Adrenal gland (tissue), 12 donors: Measurements from ENCODE around the gene DPP7. TPM values are rescaled to one million over a fixed set of nuclear protein-coding genes. Genes with fewer than 3 reads are reported as not detected.

Experiments used
- DNase-seq, 7 donors: peaks; one replicate each; pipeline ENCODE4 v3.0.0-alpha.2; 2019 to 2020
- H3K27ac ChIP-seq, 5 donors: fragments of 200-600 bp; sonication (generic) in 4 of 5; 1 replicate in 3 of 5; 2 replicates in 2 of 5; pipeline versions ENCODE4 v1.5.1 to v1.8.0; 2016 to 2020; ENCODE audit warnings: mild to moderate bottlenecking in 1 of 5
- H3K27me3 ChIP-seq: fragments of 200-600 bp; 2 replicates; pipeline ENCODE4 v1.8.0; 2021
- H3K36me3 ChIP-seq, 2 donors: fragments of 200-600 bp; replicated peaks in 1 of 2; 1 replicate in 1 of 2; 2 replicates in 1 of 2; pipeline versions ENCODE4 v1.5.1 to v1.8.0; 2018 to 2022
- H3K4me1 ChIP-seq, 2 donors: fragments of 200-600 bp; replicated peaks in 1 of 2; 1 replicate in 1 of 2; 2 replicates in 1 of 2; pipeline versions ENCODE4 v1.5.1 to v1.8.0; 2018 to 2021
- H3K4me3 ChIP-seq, 4 donors: fragments of 200-600 bp; sonication (generic) in 3 of 4; one replicate each; pipeline ENCODE4 v1.5.1; 2016 to 2018
- H3K9me3 ChIP-seq, 3 donors: fragments of 200-600 bp; sonication (generic) in 1 of 3; replicated peaks in 1 of 3; 1 replicate in 2 of 3; 2 replicates in 1 of 3; pipeline versions ENCODE4 v1.5.1 to v1.8.0; 2016 to 2021
- POLR2A ChIP-seq, 2 donors: fragments of 450-650 bp; IDR thresholded peaks; one replicate each; pipeline ENCODE4 v1.6.1; 2017; ENCODE audit warnings: antibody characterized with exemption in 2 of 2, mild to moderate bottlenecking in 2 of 2, moderate library complexity in 1 of 2
- WGBS, 4 donors: extraction: QIAGEN DNeasy Blood & Tissue Kit in 2 of 4; methylation state at CpG; one replicate each; pipeline versions ENCODE4 v1.1.5 to v1.1.7; 2013 to 2017; 5-methylcytosine and 5-hydroxymethylcytosine counted together
- intact Hi-C, 2 donors: fragments of 100-400 bp; cut with DNase I; formaldehyde crosslinking; loops; one replicate each; pipeline versions ENCODE4 v1.14.1 to v1.15.0; 2022 to 2023
- polyA plus RNA-seq, 3 donors: library from polyadenylated mRNA; stranded (reverse); fragments of 200-250 nt in 2 of 3; fragments of 350-450 nt in 1 of 3; fragmentation: Illumina TruSeq in 1 of 3; extraction: RNeasy Lipid Tissue Mini Kit (QIAGEN cat#74804) in 1 of 3; gene quantifications; one replicate each; pipeline ENCODE4 v1.2.3, GENCODE V29; 2013 to 2014
- total RNA-seq, 9 donors: library from RNA; depleted of rRNA in 4 of 9; stranded (reverse); fragments of >200 nt in 4 of 9; fragments of 120-200 nt in 1 of 9; fragmentation: NEBNext Ultra II Directional in 1 of 9; extraction: Animal tissue kit (Norgen Biotek cat#: 25700) in 1 of 9; gene quantifications; one replicate each; pipeline versions ENCODE4 v1.1.0 to v1.2.4, GENCODE V29; 2013 to 2023
- TF ChIP-seq, protein P1 (sequence below), 6 experiments: fragments of 450-650 bp in 4 of 6; fragments of 200-600 bp in 2 of 6; sonication (generic) in 1 of 6; IDR thresholded peaks; 1 replicate in 5 of 6; 2 replicates in 1 of 6; pipeline versions ENCODE4 v1.5.1 to v1.8.0; 2016 to 2021; ENCODE audit warnings: antibody characterized with exemption in 6 of 6, mild to moderate bottlenecking in 2 of 6, moderate library complexity in 1 of 6
- donor health status: healthy with polysubstance abuse.
- donor health status: Bipolar disorder and iron deficiency.
- donor health status: DM: yes; HTN: yes; CAD: no.
- donor health status: DM: no; HTN: no; CAD: no.
- donor health status: DM: no; HTN: no; CAD: no.
- donor health status: DM: yes; HTN: yes; CAD: no.

Gene DPP7
- total and polyA plus RNA-seq, 12 donors: 52.6 to 1,938 (median 237) TPM

DNA sequence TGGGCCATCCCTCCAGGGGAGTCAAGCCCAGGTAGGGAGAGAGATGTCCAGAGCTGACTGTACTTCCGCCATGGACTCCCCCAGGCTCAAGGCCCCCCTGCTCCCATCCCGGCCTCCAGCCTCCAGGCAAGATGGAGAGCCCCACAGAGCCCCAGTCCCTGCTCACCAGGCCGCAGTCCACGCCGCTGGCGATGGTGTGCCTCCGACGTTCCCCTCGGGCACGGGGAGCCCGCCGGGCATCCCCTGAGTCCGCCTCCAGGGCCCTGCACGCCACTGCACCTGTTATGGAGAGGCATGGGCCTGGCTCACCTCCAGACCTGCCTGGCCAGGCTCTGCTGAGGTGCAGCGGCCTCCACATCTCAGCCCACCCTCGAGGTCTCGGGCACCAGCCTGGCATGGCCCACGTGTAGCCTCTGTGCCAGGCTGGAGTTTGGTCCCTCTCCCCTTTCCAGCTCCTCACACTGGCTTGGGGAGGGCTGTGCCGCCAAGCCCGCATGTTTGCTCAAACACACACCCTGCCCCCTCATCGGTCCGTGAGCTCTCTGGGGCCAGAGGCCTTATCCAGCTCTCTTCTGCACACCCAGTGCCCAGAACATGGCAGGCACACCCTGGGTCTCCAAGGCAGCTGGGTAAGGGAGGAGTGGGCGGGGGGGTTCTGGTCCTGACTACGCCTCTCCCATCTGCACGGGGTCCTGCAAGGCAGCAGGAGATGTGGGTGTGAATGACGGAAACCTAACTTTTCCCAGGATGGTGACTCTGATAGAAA is 48.3 kb downstream of the DPP7 start:
- Histone ChIP-seq H3K27ac (no peak overlapping the region), H3K36me3 (no peaks in the 10 kb centered on the region), H3K9me3 (no peaks in the 10 kb centered on the region), H3K4me1 (peaks cover 0 to 7% of the 10 kb centered on the region in 2 donors), H3K4me3 (no peak overlapping the region), H3K27me3 (peaks cover 12% of the 10 kb centered on the region)
- TF ChIP-seq, protein P1, sequence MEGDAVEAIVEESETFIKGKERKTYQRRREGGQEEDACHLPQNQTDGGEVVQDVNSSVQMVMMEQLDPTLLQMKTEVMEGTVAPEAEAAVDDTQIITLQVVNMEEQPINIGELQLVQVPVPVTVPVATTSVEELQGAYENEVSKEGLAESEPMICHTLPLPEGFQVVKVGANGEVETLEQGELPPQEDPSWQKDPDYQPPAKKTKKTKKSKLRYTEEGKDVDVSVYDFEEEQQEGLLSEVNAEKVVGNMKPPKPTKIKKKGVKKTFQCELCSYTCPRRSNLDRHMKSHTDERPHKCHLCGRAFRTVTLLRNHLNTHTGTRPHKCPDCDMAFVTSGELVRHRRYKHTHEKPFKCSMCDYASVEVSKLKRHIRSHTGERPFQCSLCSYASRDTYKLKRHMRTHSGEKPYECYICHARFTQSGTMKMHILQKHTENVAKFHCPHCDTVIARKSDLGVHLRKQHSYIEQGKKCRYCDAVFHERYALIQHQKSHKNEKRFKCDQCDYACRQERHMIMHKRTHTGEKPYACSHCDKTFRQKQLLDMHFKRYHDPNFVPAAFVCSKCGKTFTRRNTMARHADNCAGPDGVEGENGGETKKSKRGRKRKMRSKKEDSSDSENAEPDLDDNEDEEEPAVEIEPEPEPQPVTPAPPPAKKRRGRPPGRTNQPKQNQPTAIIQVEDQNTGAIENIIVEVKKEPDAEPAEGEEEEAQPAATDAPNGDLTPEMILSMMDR (IDR thresholded peaks at IDR 0.05): no peak
- TF ChIP-seq POLR2A (IDR thresholded peaks at IDR 0.05): no peak
- WGBS, 4 donors: 84 to 92% (median 91%) methylated on average over 4 to 26 of the region's 26 CpGs
- intact Hi-C loops: no loop called here
- no peak for DNase-seq

DNA sequence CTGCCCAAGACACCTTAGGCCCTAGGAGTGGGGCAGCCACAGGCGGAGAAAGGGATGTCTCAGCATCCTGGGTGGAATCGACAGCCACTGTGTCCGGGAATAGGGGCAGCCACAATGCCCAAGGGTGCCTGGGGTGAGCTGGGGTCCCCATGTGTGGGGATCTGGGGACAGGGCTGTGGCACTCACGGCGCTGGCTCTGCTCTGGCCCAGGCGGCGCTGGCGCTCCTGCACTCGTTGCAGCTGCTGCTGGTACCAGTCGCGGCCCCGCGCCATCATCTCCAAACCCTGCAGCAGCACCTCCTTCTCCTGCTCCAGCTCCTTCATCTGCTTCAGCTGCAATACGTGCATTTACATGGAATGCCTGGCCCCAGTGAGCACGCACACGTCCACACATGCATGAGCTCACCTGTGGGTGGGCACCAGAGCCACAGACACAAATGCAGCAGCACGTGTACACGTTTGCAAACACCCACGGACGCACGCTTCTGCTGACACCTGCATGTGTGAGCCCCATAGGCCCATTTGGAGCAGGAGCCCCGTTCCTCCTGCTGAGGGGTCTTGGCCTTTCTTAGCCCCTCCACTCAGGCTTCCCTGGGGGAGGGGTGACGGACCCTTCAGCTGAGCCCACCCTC is 49.1 kb downstream of the DPP7 start:
- H3K27me3 ChIP-seq: peaks cover 12% of the 10 kb centered on the region
- 90 to 95% (median 94%) methylated on average over 15 to 23 of the region's 23 CpGs for WGBS, 4 donors
- H3K27ac ChIP-seq: no peak overlapping the region
- no peaks in the 10 kb centered on the region for H3K9me3 ChIP-seq
- DNase-seq: no peak
- no peak overlapping the region for H3K4me3 ChIP-seq
- no peak for TF ChIP-seq POLR2A (IDR thresholded peaks at IDR 0.05)
- TF ChIP-seq, protein P1 (IDR thresholded peaks at IDR 0.05): no peak
- H3K36me3 ChIP-seq: no peaks in the 10 kb centered on the region
- no peaks in the 10 kb centered on the region for H3K4me1 ChIP-seq
- intact Hi-C loops: no loop called here

DNA sequence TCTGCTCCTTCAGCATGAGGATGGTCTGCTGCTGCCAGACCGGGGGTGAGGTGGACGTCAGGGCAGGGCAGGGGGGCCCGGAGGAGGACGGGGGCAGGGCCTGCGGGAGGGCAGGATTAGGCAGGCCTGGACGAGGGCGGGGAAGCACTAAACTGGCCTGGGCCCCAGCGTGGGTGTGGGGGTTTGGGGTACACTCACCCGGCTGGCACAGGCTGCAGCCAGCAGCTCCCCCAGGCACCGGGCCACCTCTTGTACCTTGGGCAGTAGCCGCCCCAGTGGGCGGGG is 49.7 kb downstream of the DPP7 start:
- no peak overlapping the region for H3K27ac ChIP-seq
- H3K4me1 ChIP-seq: no peaks in the 10 kb centered on the region
- TF ChIP-seq, protein P1 (IDR thresholded peaks at IDR 0.05): no peak
- no peak for TF ChIP-seq POLR2A (IDR thresholded peaks at IDR 0.05)
- no peak for DNase-seq
- no peaks in the 10 kb centered on the region for H3K36me3 ChIP-seq
- H3K27me3 ChIP-seq: peaks cover 12% of the 10 kb centered on the region
- H3K4me3 ChIP-seq: no peak overlapping the region
- 40 to 90% (median 86%) methylated on average over 1 to 12 of the region's 12 CpGs; no CpG with 5 or more reads in 1 of the 4 donors for WGBS, 4 donors
- intact Hi-C loops: no loop called here
- H3K9me3 ChIP-seq: no peaks in the 10 kb centered on the region

DNA sequence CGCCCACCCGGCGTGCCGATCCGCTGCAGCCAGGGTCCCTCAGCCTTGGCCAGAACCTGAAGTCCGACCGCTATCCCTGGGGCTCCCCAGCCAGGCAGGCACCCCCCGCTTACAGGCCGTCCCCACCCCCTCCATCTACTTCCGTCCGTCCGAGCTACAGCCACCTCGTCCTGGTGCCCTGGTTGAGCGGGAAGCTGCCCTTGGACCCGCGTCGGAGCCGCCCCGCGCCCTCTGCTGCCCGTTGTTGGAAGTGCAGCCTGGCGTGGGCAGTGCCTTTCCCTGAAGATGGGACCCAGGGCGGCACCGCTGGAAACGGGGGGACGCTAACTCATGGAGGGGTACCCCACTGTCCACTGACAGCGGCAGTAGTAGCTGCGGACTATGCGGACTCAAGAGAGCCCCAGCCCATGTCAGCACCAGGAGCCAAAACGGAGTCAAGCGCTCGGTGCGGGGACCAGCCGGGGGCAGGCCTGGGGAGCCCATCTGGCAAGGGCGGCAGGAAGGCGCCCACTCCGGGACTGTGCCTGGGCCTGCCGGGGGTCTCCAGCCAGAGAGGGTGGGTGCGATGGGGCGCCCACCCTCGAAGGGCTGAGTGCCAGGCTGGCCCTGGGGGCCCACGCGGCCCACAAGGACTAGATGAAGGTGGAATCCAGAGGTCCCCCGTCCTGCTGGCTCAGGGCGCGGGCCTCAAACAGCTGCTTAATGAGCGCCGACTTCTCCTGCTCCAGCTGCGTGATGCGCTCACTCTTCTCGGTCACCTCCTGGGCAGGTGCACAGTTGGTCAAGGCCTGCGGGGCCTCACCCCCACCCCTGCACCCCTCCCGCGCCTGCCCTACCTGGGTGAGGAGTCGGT is 50.3 kb downstream of the DPP7 start:
- intact Hi-C loops: no loop called here
- TF ChIP-seq, protein P1 (IDR thresholded peaks at IDR 0.05): peak; percentile 84 to 98 (median 94)
- no peak for TF ChIP-seq POLR2A (IDR thresholded peaks at IDR 0.05)
- peak; percentile 59 to 84 (median 74) for DNase-seq
- no peak overlapping the region for H3K27ac ChIP-seq
- 44 to 75% (median 57%) methylated on average over 20 to 55 of the region's 55 CpGs for WGBS, 4 donors
- no peaks in the 10 kb centered on the region for H3K4me1 ChIP-seq
- H3K9me3 ChIP-seq: no peaks in the 10 kb centered on the region
- no peak overlapping the region for H3K4me3 ChIP-seq
- no peaks in the 10 kb centered on the region for H3K36me3 ChIP-seq
- peaks cover 7% of the 10 kb centered on the region for H3K27me3 ChIP-seq
